ENCODE results near the gene RBM23. TPM values are rescaled to one million over a fixed set of nuclear protein-coding genes. Genes with fewer than 3 reads are reported as not detected.

Gene RBM23
- total RNA-seq, 2 donors from 2014 or later: 52.0 to 68.6 TPM

DNA sequence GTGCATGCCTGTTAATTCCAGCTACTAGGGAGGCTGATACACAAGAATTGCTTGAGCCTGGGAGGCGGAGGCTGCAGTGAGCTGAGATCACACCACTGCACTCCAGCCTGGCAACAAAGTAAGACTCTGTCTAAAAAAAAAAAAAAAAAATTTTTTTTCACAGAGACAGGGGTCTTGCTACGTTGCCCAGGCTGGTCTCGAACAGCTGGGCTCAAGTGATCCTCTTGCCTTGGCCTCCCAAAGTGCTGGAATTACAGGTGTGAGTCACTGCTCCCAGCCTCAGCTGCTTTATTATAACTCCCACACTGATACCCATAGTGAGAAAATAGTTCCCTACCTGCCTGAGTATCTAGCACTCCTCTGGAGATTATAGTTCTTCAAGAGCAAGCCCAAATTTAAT is 26.7 kb upstream of the RBM23 start:
- Mint-ChIP-seq H3K4me3 (no peak overlapping the region), H3K9me3 (no peaks in the 10 kb centered on the region), H3K4me1 (peaks cover 3% of the 10 kb centered on the region), H3K27ac (no peak overlapping the region), H3K36me3 (ENCODE audit: low read depth) (peaks cover 46% of the 10 kb centered on the region), H3K27me3 (ENCODE audit: insufficient read depth) (no peaks in the 10 kb centered on the region)
- H3K4me3 ChIP-seq (ENCODE audit: low read length): no peak overlapping the region
- DNase-seq: no peak
- H3K27ac ChIP-seq (ENCODE audit: low read depth, low read length): no peak overlapping the region
- H3K9me3 ChIP-seq (ENCODE audit: control insufficient read depth, low read length): no peaks in the 10 kb centered on the region
- peaks cover 5% of the 10 kb centered on the region for H3K4me1 ChIP-seq (ENCODE audit: control insufficient read depth, insufficient read depth, low read length)
- peaks cover 13% of the 10 kb centered on the region for H3K36me3 ChIP-seq (ENCODE audit: control insufficient read depth, insufficient read depth, low read length)
- TF ChIP-seq, protein P1, sequence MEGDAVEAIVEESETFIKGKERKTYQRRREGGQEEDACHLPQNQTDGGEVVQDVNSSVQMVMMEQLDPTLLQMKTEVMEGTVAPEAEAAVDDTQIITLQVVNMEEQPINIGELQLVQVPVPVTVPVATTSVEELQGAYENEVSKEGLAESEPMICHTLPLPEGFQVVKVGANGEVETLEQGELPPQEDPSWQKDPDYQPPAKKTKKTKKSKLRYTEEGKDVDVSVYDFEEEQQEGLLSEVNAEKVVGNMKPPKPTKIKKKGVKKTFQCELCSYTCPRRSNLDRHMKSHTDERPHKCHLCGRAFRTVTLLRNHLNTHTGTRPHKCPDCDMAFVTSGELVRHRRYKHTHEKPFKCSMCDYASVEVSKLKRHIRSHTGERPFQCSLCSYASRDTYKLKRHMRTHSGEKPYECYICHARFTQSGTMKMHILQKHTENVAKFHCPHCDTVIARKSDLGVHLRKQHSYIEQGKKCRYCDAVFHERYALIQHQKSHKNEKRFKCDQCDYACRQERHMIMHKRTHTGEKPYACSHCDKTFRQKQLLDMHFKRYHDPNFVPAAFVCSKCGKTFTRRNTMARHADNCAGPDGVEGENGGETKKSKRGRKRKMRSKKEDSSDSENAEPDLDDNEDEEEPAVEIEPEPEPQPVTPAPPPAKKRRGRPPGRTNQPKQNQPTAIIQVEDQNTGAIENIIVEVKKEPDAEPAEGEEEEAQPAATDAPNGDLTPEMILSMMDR (conservative IDR thresholded peaks at IDR 0.05): no peak
- no peak overlapping the region for H3K9ac ChIP-seq (ENCODE audit: extremely low read depth, low read length, poor library complexity, severe bottlenecking)
- H3K27me3 ChIP-seq (ENCODE audit: control insufficient read depth, insufficient read depth, low read length, poor library complexity, severe bottlenecking): peaks cover 7% of the 10 kb centered on the region
- WGBS, 2 experiments (ENCODE audit: insufficient coverage in 1 of 2, insufficient read length in 1 of 2): 90% methylated on average over 3 of the region's 3 CpGs; no CpG with 5 or more reads in 1 of the 2 experiments

DNA sequence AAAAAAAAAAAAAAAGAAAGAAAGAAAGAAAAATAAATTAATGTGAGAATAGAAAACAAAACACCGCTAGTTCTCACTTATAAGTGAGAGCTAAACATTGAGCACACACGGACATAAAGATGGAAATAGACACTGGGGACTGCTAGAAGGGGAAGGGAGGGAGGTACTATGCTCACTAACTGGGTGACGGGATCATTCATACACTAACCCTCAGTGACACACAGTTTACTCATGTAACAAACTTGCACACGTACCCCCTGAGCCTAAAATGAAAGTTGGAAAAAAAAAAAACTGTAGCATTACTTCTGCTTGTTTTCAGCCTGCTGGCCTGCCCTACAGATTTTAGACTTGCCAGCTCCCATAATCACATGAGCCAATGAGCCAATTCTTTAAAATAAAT is 20.7 kb upstream of the RBM23 start:
- H3K27me3 Mint-ChIP-seq (ENCODE audit: insufficient read depth): no peaks in the 10 kb centered on the region
- Histone ChIP-seq H3K36me3 (ENCODE audit: control insufficient read depth, insufficient read depth, low read length) (no peaks in the 10 kb centered on the region), H3K4me3 (ENCODE audit: low read length) (no peak overlapping the region), H3K27me3 (ENCODE audit: control insufficient read depth, insufficient read depth, low read length, poor library complexity, severe bottlenecking) (no peaks in the 10 kb centered on the region), H3K9me3 (ENCODE audit: control insufficient read depth, low read length) (no peaks in the 10 kb centered on the region), H3K9ac (ENCODE audit: extremely low read depth, low read length, poor library complexity, severe bottlenecking) (no peak overlapping the region), H3K27ac (ENCODE audit: low read depth, low read length) (no peak overlapping the region), H3K4me1 (ENCODE audit: control insufficient read depth, insufficient read depth, low read length) (no peaks in the 10 kb centered on the region)
- no peak overlapping the region for H3K4me3 Mint-ChIP-seq
- WGBS, 2 experiments (ENCODE audit: insufficient coverage in 1 of 2, insufficient read length in 1 of 2): 93 to 100% methylated on average over 2 to 3 of the region's 4 CpGs
- no peak overlapping the region for H3K27ac Mint-ChIP-seq
- H3K4me1 Mint-ChIP-seq: no peaks in the 10 kb centered on the region
- TF ChIP-seq, protein P1 (conservative IDR thresholded peaks at IDR 0.05): no peak
- DNase-seq: no peak
- H3K9me3 Mint-ChIP-seq: no peaks in the 10 kb centered on the region
- peaks cover 33% of the 10 kb centered on the region for H3K36me3 Mint-ChIP-seq (ENCODE audit: low read depth)

DNA sequence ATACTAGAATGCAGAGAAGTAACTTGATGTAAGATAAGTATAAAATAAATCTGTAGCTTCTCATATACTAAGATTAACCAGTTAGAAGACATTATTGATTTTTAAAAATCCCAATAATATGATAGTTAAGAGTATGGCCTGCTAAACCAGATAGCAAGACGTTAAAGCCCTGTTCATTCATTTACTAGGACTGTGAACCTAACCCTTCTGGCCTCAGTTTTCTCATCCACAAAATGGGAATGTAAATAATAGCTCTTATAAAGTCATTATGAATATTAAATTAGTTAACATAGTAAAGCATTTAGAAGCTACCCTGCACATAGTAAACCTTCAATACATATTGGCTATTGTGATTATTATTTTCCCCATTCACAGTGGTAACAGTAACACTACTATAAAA is 16.2 kb upstream of the RBM23 start:
- H3K4me1 ChIP-seq (ENCODE audit: control insufficient read depth, insufficient read depth, low read length): peaks cover 4% of the 10 kb centered on the region
- H3K9ac ChIP-seq (ENCODE audit: extremely low read depth, low read length, poor library complexity, severe bottlenecking): no peak overlapping the region
- TF ChIP-seq, protein P1 (conservative IDR thresholded peaks at IDR 0.05): no peak
- Mint-ChIP-seq H3K27me3 (ENCODE audit: insufficient read depth) (no peaks in the 10 kb centered on the region), H3K4me3 (no peak overlapping the region), H3K9me3 (no peaks in the 10 kb centered on the region), H3K4me1 (peaks cover 14% of the 10 kb centered on the region), H3K27ac (no peak overlapping the region), H3K36me3 (ENCODE audit: low read depth) (peaks cover 12% of the 10 kb centered on the region)
- 100% methylated on average over 1 of the region's 1 CpG; no CpG with 5 or more reads in 1 of the 2 experiments for WGBS, 2 experiments (ENCODE audit: insufficient coverage in 1 of 2, insufficient read length in 1 of 2)
- no peak for DNase-seq
- no peaks in the 10 kb centered on the region for H3K27me3 ChIP-seq (ENCODE audit: control insufficient read depth, insufficient read depth, low read length, poor library complexity, severe bottlenecking)
- no peak overlapping the region for H3K27ac ChIP-seq (ENCODE audit: low read depth, low read length)
- H3K9me3 ChIP-seq (ENCODE audit: control insufficient read depth, low read length): no peaks in the 10 kb centered on the region
- no peaks in the 10 kb centered on the region for H3K36me3 ChIP-seq (ENCODE audit: control insufficient read depth, insufficient read depth, low read length)
- H3K4me3 ChIP-seq (ENCODE audit: low read length): no peak overlapping the region

Data from endodermal cell (in vitro differentiated cells).